Activated T-helper 1 cell treated with anti-CD3 and anti-CD28 coated beads, Interleukin-2, amount 50 U/mL, for 16 hours (primary cell): Measurements from ENCODE around the gene EZR.
A peak's percentile ranks its signal among the peaks of the same experiment; 100 is the strongest.
"Not testable (repeated sequence)": the region's sequence is repeated elsewhere in the genome, so short reads cannot be mapped to it uniquely, and the experiment has no call there.

Source experiments
- DNase-seq, 2 donors: peaks; one replicate each; pipeline ENCODE4 v3.0.0-alpha.2; 2020; ENCODE audit warnings: low read depth in 1 of 2, low spot score in 1 of 2

Gene EZR

DNA sequence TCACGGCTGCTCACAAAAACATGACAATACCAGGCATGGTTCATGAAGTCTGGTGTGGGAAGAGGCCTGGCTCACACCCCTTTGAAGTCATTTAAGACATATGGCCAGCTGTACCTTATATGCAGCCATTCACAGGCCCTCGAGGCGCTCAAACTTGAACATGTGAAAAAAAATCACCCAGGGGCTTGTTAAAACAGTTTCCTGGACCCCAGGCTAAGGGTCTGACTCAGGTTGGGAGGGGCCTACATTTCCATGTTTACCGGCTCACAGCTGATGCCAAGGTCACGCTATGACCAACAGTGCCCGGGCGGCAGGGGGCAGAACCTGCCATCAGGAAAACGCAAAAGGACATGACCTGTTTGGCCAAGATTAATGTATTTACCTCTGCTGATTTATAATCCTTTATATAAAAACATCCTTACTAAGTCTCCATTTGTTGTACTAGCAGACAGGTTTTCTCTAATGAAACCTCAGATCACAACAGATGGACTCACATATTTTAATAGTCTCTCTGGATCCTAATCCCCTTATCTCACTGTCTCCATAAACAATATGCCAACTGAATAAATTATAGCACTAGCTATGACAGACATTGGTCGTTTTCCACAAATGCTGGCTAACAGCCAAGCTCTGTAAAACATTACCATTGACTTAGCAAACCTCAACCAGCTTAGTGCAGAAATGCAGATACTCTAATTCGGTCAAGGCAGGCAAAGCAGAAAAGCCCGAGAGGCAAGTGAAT, 19.9 kb downstream of the EZR start:
- no peak for DNase-seq

- DNase-seq: no peak
These were observed 20.9 kb downstream of the EZR start for GRCh38 chr6:158798311-158798710.

GRCh38 chr6:158797331-158798310, 21.5 kb downstream of the EZR start:
- no peak for DNase-seq

GRCh38 chr6:158796353-158796752, 22.8 kb downstream of the EZR start:
- DNase-seq: no peak

GRCh38 chr6:158795516-158795915, 23.7 kb downstream of the EZR start:
- DNase-seq: no peak

- no peak for DNase-seq
These were observed 25.7 kb downstream of the EZR start for GRCh38 chr6:158793432-158793831.

- not testable (repeated sequence) for DNase-seq
These were observed 26.7 kb downstream of the EZR start for GRCh38 chr6:158792505-158792904.

- DNase-seq: no peak
These were observed 27.8 kb downstream of the EZR start for GRCh38 chr6:158791274-158791855.

- DNase-seq: peak; percentile 22 to 26
These were observed 29.9 kb downstream of the EZR start for GRCh38 chr6:158789115-158789917.

- no peak for DNase-seq
These were observed 31.8 kb downstream of the EZR start for GRCh38 chr6:158787395-158787794.

DNA sequence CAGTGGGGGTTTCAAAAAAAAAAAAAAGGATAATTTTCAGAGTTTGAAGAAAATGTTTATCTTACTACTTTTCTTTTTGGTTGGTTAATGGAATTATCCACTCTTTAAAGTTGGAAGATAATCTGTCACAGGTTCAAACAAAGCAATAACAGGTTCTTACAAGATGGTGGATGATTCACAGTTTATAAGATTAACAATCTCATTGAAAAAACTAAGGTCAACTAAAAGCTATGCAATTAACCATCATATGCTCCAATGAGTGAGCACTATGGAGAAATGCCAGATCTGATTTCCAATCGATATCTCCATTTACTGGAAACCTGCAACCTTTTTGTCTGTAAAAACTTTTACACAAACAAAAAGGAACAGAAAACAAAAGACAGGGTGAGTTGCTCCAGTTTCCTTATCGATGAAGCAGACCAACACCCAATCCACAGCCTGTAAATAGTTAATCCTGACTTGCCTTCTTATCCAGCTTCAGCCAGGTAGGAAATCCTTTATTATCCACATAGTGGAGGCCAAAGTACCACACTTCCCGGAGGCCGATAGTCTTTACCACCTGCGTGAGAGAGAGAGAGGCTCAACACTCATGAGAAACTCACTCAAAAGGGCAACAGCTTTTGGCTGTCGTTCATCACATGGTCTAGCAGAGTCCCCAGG, 32.4 kb downstream of the EZR start:
- no peak for DNase-seq

GRCh38 chr6:158785036-158785435, 34.1 kb downstream of the EZR start:
- DNase-seq: no peak

GRCh38 chr6:158784505-158784904, 34.7 kb downstream of the EZR start:
- DNase-seq: no peak

DNA sequence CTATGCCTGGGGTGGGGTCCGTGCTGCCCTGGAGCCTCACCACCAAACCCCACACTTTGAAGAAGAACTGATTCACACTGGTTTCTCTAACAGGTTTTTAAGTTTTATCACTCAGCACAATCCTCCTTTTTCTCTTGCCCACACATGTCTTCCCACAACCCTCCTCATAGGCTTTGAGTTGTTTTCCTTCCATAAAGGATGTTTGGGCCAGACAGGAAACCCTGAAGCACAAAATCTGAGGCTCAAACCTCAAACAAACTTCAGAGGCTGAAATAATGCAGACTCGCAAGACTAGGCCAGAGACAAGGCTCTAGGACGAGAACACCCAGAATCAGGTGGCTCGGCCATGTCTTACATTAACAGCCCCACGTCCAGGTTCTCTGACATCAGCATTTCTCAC, 35.3 kb downstream of the EZR start:
- no peak for DNase-seq

GRCh38 chr6:158783167-158783450, 36.1 kb downstream of the EZR start:
- DNase-seq: no peak

GRCh38 chr6:158782432-158783166, 36.6 kb downstream of the EZR start:
- DNase-seq: no peak

DNA sequence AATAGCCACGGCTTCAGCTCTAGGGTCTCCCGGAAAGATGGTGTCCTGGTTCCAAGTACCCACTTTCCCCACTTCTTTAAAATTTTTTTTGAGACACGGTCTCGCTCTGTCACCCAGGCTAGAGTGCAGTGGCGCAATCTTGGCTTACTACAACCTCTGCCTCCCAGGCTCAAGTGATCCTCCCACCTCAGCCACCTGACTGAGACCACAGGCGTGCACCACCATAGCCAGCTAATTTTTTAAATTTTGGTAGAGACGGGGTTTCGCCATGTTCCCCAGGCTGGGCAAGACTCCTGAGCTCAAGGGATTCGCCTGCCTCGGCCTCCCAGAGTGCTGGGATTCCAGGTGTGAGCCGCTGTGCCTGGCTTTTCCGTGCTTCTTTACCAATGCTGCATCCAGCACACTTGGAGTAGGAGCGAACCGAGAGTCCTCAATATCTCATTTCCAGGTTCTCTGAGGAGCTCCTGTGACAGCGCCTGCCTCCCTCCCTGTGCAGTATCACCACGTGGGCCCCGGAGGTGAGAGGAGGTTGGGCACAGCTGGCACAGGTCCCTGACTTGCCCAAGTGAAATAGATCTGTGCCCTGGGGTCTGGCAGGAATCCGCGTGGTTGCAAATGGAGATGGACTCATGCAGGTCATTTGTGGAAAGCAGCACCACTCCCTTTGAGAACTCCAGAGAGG, 37.3 kb downstream of the EZR start:
- no peak for DNase-seq

- no peak for DNase-seq
These were observed 38.0 kb downstream of the EZR start for GRCh38 chr6:158780988-158781691.
